Activated gamma-delta T cell treated with Interleukin-2 at 50 U/mL for 16 hours (primary cell): ENCODE data around the gene RLF.

ENCODE experiments used
- DNase-seq: peaks from one replicate; pipeline ENCODE4 v3.0.0-alpha.2; 2020

Gene RLF

GRCh38 chr1:40161125-40161887 is at the start of gene RLF:
Gene RLF (plus strand): TSS chr1:40161387. CDS start chr1:40161400, 13 bp downstream.
- peak; percentile 92 for DNase-seq

GRCh38 chr1:40114400-40114799 is 46.8 kb upstream of the RLF start:
- no peak for DNase-seq

- DNase-seq, result no peak
Observed at GRCh38 chr1:40120128-40120527, 41.1 kb upstream of the RLF start.

- no peak for DNase-seq
Observed at GRCh38 chr1:40122855-40123254, 38.3 kb upstream of the RLF start.

- no peak for DNase-seq
Observed at GRCh38 chr1:40130892-40131291, 30.3 kb upstream of the RLF start.

- no peak for DNase-seq
Observed at GRCh38 chr1:40132383-40133311, 28.5 kb upstream of the RLF start.

- DNase-seq, result no peak
Observed at GRCh38 chr1:40133312-40133665, 27.9 kb upstream of the RLF start.

- no peak for DNase-seq
Observed at GRCh38 chr1:40133839-40134238, 27.3 kb upstream of the RLF start.

- DNase-seq, result no peak
Observed at GRCh38 chr1:40140211-40140973, 20.8 kb upstream of the RLF start.

GRCh38 chr1:40141878-40142535 is 19.2 kb upstream of the RLF start:
- no peak for DNase-seq

GRCh38 chr1:40143891-40144575 is 17.2 kb upstream of the RLF start:
- DNase-seq, result peak; percentile 49

GRCh38 chr1:40151457-40152079 is 9.6 kb upstream of the RLF start:
- DNase-seq, result no peak

GRCh38 chr1:40153073-40153770 is 8.0 kb upstream of the RLF start:
- DNase-seq, result peak; percentile 19

GRCh38 chr1:40155135-40155534 is 6.1 kb upstream of the RLF start:
- DNase-seq, result no peak

- DNase-seq, result no peak
Observed at GRCh38 chr1:40155910-40156309, 5.3 kb upstream of the RLF start.

- DNase-seq, result no peak
Observed at GRCh38 chr1:40160806-40161124, 422 bp upstream of the RLF start.

GRCh38 chr1:40161888-40162397 is 756 bp downstream of the RLF start:
- DNase-seq, result no peak

GRCh38 chr1:40162753-40163441 is 1.7 kb downstream of the RLF start:
- DNase-seq, result no peak

- DNase-seq, result no peak
Observed at GRCh38 chr1:40167317-40167716, 6.1 kb downstream of the RLF start.

- no peak for DNase-seq
Observed at GRCh38 chr1:40171036-40171435, 9.8 kb downstream of the RLF start.
